H1 (cell line): Measurements from ENCODE around the gene IL7R. TPM values are rescaled to one million over a fixed set of nuclear protein-coding genes. Genes with fewer than 3 reads are reported as not detected.

Experiments
- CTCF ChIA-PET: fragments of 300-600 bp; sonication (Branson Sonifier 250); formaldehyde crosslinking; loops from one replicate; lab custom pipeline; 2021; ENCODE audit not compliant: partially characterized antibody; lab: Charles Lee
- POLR2A ChIA-PET: fragments of 300-600 bp; sonication (Branson Sonifier 250); formaldehyde crosslinking; loops from one replicate; lab custom pipeline; 2021; ENCODE audit warnings: inconsistent platforms; ENCODE audit not compliant: partially characterized antibody; lab: Charles Lee
- DNase-seq, 2 experiments: peaks; one replicate each; pipeline versions ENCODE4 v3.0.0 to v3.0.0-alpha.2; 2010 to 2022; ENCODE audit warnings: low spot score in 2 of 2, low read depth in 1 of 2, mixed read lengths in 1 of 2
- FAIRE-seq: peaks from 2 replicates; lab custom pipeline; 2011; peaks lifted over from hg19 to GRCh38; lab: Jason Lieb, UNC
- H2AFZ ChIP-seq: 2 replicates; pipeline ENCODE4 v1.8.1; 2012; ENCODE audit warnings: low read length, inconsistent platforms
- H2AK5ac ChIP-seq: 2 replicates; pipeline ENCODE4 v1.6.1; 2013; ENCODE audit warnings: low read depth, low read length
- H2BK120ac ChIP-seq: replicated peaks from 2 replicates; pipeline ENCODE3; 2013; ENCODE audit warnings: low read depth, low read length, inconsistent platforms
- H2BK12ac ChIP-seq: 2 replicates; pipeline ENCODE4 v1.6.1; 2013; ENCODE audit warnings: low read depth, low read length
- H2BK15ac ChIP-seq: 2 replicates; pipeline ENCODE4 v1.6.1; 2013; ENCODE audit warnings: low read length
- H2BK20ac ChIP-seq: 2 replicates; pipeline ENCODE4 v1.6.1; 2013; ENCODE audit warnings: low read length
- H2BK5ac ChIP-seq: 2 replicates; pipeline ENCODE4 v1.6.1; 2013; ENCODE audit warnings: low read depth, low read length
- H3K14ac ChIP-seq: 2 replicates; pipeline ENCODE4 v1.6.1; 2013; ENCODE audit warnings: inconsistent platforms; ENCODE audit not compliant: insufficient read length
- H3K18ac ChIP-seq: 2 replicates; pipeline ENCODE4 v1.6.1; 2013; ENCODE audit warnings: low read length; ENCODE audit errors: extremely low read depth
- H3K23ac ChIP-seq: 2 replicates; pipeline ENCODE4 v1.6.1; 2013; ENCODE audit warnings: inconsistent platforms; ENCODE audit not compliant: insufficient read length
- H3K23me2 ChIP-seq: 2 replicates; pipeline ENCODE4 v1.6.1; 2013; ENCODE audit warnings: low read depth, low read length
- H3K27ac ChIP-seq: 2 replicates; pipeline ENCODE4 v1.6.1; 2011; ENCODE audit warnings: low read depth, low read length, inconsistent platforms
- H3K27me3 ChIP-seq, 4 experiments: replicated peaks in 1 of 4; 1 replicate in 1 of 4; 2 replicates in 3 of 4; pipeline versions ENCODE4 v1.6.1 to v1.8.1; 2011 to 2013; ENCODE audit warnings: low read length in 3 of 4, mild to moderate bottlenecking in 3 of 4, inconsistent platforms in 2 of 4, mixed read lengths in 2 of 4, moderate library complexity in 1 of 4; ENCODE audit not compliant: control insufficient read depth in 3 of 4, insufficient read depth in 3 of 4; ENCODE audit errors: extremely low read depth in 1 of 4
- H3K36me3 ChIP-seq, 4 experiments: 2 replicates each; pipeline versions ENCODE4 v1.6.1 to v1.8.1; 2011 to 2013; ENCODE audit warnings: mild to moderate bottlenecking in 4 of 4, low read length in 3 of 4, moderate library complexity in 2 of 4, control low read depth in 1 of 4, inconsistent platforms in 1 of 4; ENCODE audit not compliant: insufficient read depth in 4 of 4, control insufficient read depth in 2 of 4
- H3K4ac ChIP-seq: replicated peaks from 2 replicates; pipeline ENCODE3; 2013; ENCODE audit warnings: low read length, low read depth, mixed read lengths, inconsistent platforms; ENCODE audit not compliant: insufficient read length
- H3K4me1 ChIP-seq, 4 experiments: replicated peaks in 1 of 4; 1 replicate in 1 of 4; 2 replicates in 3 of 4; pipeline versions ENCODE4 v1.6.1 to v1.8.1; 2011 to 2013; ENCODE audit warnings: low read length in 3 of 4, inconsistent platforms in 2 of 4, mixed read lengths in 1 of 4; ENCODE audit not compliant: insufficient read depth in 4 of 4, control insufficient read depth in 3 of 4
- H3K4me2 ChIP-seq, 2 experiments: 2 replicates each; pipeline versions ENCODE4 v1.6.1 to v1.8.1; 2011 to 2013; ENCODE audit warnings: low read depth in 2 of 2, low read length in 2 of 2, control low read depth in 1 of 2, inconsistent platforms in 1 of 2, mild to moderate bottlenecking in 1 of 2; ENCODE audit not compliant: insufficient read depth in 1 of 2
- H3K4me3 ChIP-seq, 4 experiments: fragments of 200-600, 300-600 bp in 1 of 4; sonication (generic), shearing (Covaris generic), sonication (Bioruptor Twin) in 1 of 4; 2 replicates each; pipeline versions ENCODE4 v1.5.1 to v1.8.1; 2011 to 2016; ENCODE audit warnings: low read length in 4 of 4, low read depth in 3 of 4, control low read depth in 2 of 4, inconsistent platforms in 2 of 4, mild to moderate bottlenecking in 2 of 4, mixed read lengths in 1 of 4, moderate library complexity in 1 of 4; ENCODE audit not compliant: insufficient read depth in 2 of 4; ENCODE audit errors: extremely low read depth in 1 of 4
- H3K56ac ChIP-seq: replicated peaks from 2 replicates; pipeline ENCODE3; 2013; ENCODE audit warnings: low read depth, mild to moderate bottlenecking, mixed read lengths, low read length, inconsistent platforms; ENCODE audit not compliant: insufficient read length
- H3K79me1 ChIP-seq: 2 replicates; pipeline ENCODE4 v1.6.1; 2013; ENCODE audit warnings: low read depth, low read length, control low read depth
- H3K79me2 ChIP-seq, 2 experiments: 2 replicates each; pipeline versions ENCODE4 v1.6.1 to v1.8.1; 2012 to 2013; ENCODE audit warnings: low read length in 2 of 2, mild to moderate bottlenecking in 2 of 2, inconsistent platforms in 1 of 2; ENCODE audit not compliant: insufficient read depth in 2 of 2, control insufficient read depth in 1 of 2
- H3K9ac ChIP-seq, 4 experiments: replicated peaks in 1 of 4; 1 replicate in 1 of 4; 2 replicates in 3 of 4; pipeline versions ENCODE4 v1.6.1 to v1.8.1; 2011 to 2013; ENCODE audit warnings: low read depth in 3 of 4, low read length in 3 of 4, control low read depth in 2 of 4, mild to moderate bottlenecking in 2 of 4, moderate library complexity in 2 of 4, inconsistent platforms in 1 of 4; ENCODE audit errors: extremely low read depth in 1 of 4
- H3K9me3 ChIP-seq, 2 experiments: 2 replicates each; pipeline versions ENCODE4 v1.6.1 to v1.8.1; 2012 to 2013; ENCODE audit warnings: mild to moderate bottlenecking in 2 of 2, moderate library complexity in 2 of 2, control low read depth in 1 of 2, inconsistent platforms in 1 of 2, low read depth in 1 of 2, low read length in 1 of 2, mixed read lengths in 1 of 2; ENCODE audit not compliant: insufficient read depth in 2 of 2
- H4K20me1 ChIP-seq, 2 experiments: replicated peaks in 1 of 2; 2 replicates each; pipeline versions ENCODE3 to v1.8.1; 2011 to 2013; ENCODE audit warnings: inconsistent platforms in 2 of 2, low read length in 2 of 2, mild to moderate bottlenecking in 1 of 2; ENCODE audit not compliant: insufficient read depth in 2 of 2, control insufficient read depth in 1 of 2
- H4K5ac ChIP-seq: 2 replicates; pipeline ENCODE4 v1.6.1; 2013; ENCODE audit warnings: low read length, low read depth, mixed read lengths, inconsistent platforms; ENCODE audit not compliant: insufficient read length
- H4K8ac ChIP-seq: 2 replicates; pipeline ENCODE4 v1.8.0; 2013; ENCODE audit warnings: mild to moderate bottlenecking, moderate library complexity, low read length, inconsistent platforms; ENCODE audit not compliant: insufficient read depth; ENCODE audit errors: extremely low read depth
- H4K91ac ChIP-seq: replicated peaks from 2 replicates; pipeline ENCODE3; 2013; ENCODE audit warnings: low read length, mixed read lengths, inconsistent platforms; ENCODE audit not compliant: insufficient read length
- CHD1 ChIP-seq: IDR thresholded peaks from 2 replicates; pipeline ENCODE4 v1.6.1; 2012; ENCODE audit warnings: low read depth, low read length, improper control_type of control experiment
- CTBP2 ChIP-seq: IDR thresholded peaks from 2 replicates; pipeline ENCODE4 v1.7.0; 2011; ENCODE audit warnings: borderline replicate concordance, mild to moderate bottlenecking, moderate library complexity, mixed read lengths, low read length; ENCODE audit not compliant: insufficient read depth, insufficient read length
- E2F6 ChIP-seq: IDR thresholded peaks from 2 replicates; pipeline ENCODE4 v1.6.1; 2012; ENCODE audit warnings: inconsistent platforms
- GTF2F1 ChIP-seq: IDR thresholded peaks from 2 replicates; pipeline ENCODE4 v1.6.1; 2012; ENCODE audit warnings: low read depth, low read length, improper control_type of control experiment, borderline replicate concordance
- HDAC2 ChIP-seq, 2 experiments: fragments of 300-600 bp in 1 of 2; sonication (generic) in 1 of 2; IDR thresholded peaks; 2 replicates each; pipeline ENCODE4 v1.6.1; 2011 to 2012; ENCODE audit warnings: low read depth in 2 of 2, low read length in 2 of 2, mild to moderate bottlenecking in 2 of 2, moderate library complexity in 2 of 2, borderline replicate concordance in 1 of 2, inconsistent platforms in 1 of 2
- HDAC6 ChIP-seq: IDR thresholded peaks from one replicate; pipeline ENCODE4 v1.7.1; 2012; ENCODE audit warnings: low read depth, mild to moderate bottlenecking, inconsistent platforms, low read length, moderate library complexity
- KDM5A ChIP-seq: fragments of 200-600 bp; IDR thresholded peaks from 2 replicates; pipeline ENCODE4 v1.7.1; 2012; ENCODE audit warnings: mild to moderate bottlenecking, low read length, inconsistent platforms, mixed read lengths
- MAFK ChIP-seq: IDR thresholded peaks from 2 replicates; pipeline ENCODE4 v1.6.1; 2012; ENCODE audit warnings: low read depth, mild to moderate bottlenecking, improper control_type of control experiment, low read length
- POLR2A ChIP-seq, 2 experiments: IDR thresholded peaks; 1 replicate in 1 of 2; 2 replicates in 1 of 2; pipeline ENCODE4 v1.6.1; 2011; ENCODE audit warnings: low read depth in 2 of 2, low read length in 2 of 2, mild to moderate bottlenecking in 2 of 2; ENCODE audit errors: control extremely low read depth in 1 of 2
- RAD21 ChIP-seq, 2 experiments: IDR thresholded peaks in 1 of 2; conservative IDR thresholded peaks in 1 of 2; 2 replicates each; pipeline ENCODE4 v1.6.1; 2011; ENCODE audit warnings: low read depth in 2 of 2, low read length in 2 of 2, improper control_type of control experiment in 1 of 2, inconsistent platforms in 1 of 2, mild to moderate bottlenecking in 1 of 2, moderate library complexity in 1 of 2
- SAP30 ChIP-seq: fragments of 300-600 bp; sonication (generic); IDR thresholded peaks from 2 replicates; pipeline ENCODE4 v1.7.1; 2012; ENCODE audit warnings: low read length, moderate library complexity, mild to moderate bottlenecking, inconsistent platforms; ENCODE audit not compliant: insufficient read depth, insufficient replicate concordance
- TEAD4 ChIP-seq: IDR thresholded peaks from 2 replicates; pipeline ENCODE4 v1.6.1; 2012; ENCODE audit warnings: low read depth, low read length, inconsistent platforms, mixed read lengths
- WGBS, 2 experiments: shearing (Covaris generic) in 1 of 2; methylation state at CpG; one replicate each; pipeline versions ENCODE4 v1.1.6 to v1.1.7; 2013 to 2015; ENCODE audit warnings: low lambda C conversion rate in 2 of 2, mixed read lengths in 2 of 2, inconsistent platforms in 1 of 2, low coverage in 1 of 2, missing lambda C conversion rate in 1 of 2; ENCODE audit not compliant: insufficient replicate concordance in 2 of 2, insufficient coverage in 1 of 2, insufficient read length in 1 of 2; ENCODE audit errors: extremely low coverage in 1 of 2, missing lambda C conversion rate in 1 of 2; 5-methylcytosine and 5-hydroxymethylcytosine counted together
- polyA plus RNA-seq, 7 experiments: library from polyadenylated mRNA; depleted of rRNA in 3 of 7; stranded (reverse) in 5 of 7; unstranded in 2 of 7; fragments of >200 nt in 5 of 7; fragments of 200-250 nt in 2 of 7; gene quantifications; 1 replicate in 5 of 7; 2 replicates in 1 of 7; 4 replicates in 1 of 7; pipeline versions ENCODE4 v1.2.1 to v1.2.3, GENCODE V29; 2011 to 2013; ENCODE audit warnings: missing spikeins in 2 of 7, mixed read lengths in 2 of 7
- total RNA-seq: library from RNA; stranded (reverse); fragmentation: NEBNext Ultra II Directional; extraction: Animal tissue kit (Norgen Biotek cat#: 25700); gene quantifications from 2 replicates; pipeline ENCODE4 v1.2.1, GENCODE V29; 2021

IL7R gene
- total and polyA plus RNA-seq, 2 of the 8 experiments (the other 6 are each of a cell fraction or from before 2014, with no cell fraction given): not detected

- H2AFZ ChIP-seq: no peak overlapping the region
- no peaks in the 10 kb centered on the region for H3K79me2 ChIP-seq
- no peak overlapping the region for H4K5ac ChIP-seq
- H4K20me1 ChIP-seq: no peaks in the 10 kb centered on the region
- WGBS, 2 experiments: 92% methylated on average over 1 of the region's 1 CpG; no CpG with 5 or more reads in 1 of the 2 experiments
- H3K27me3 ChIP-seq: no peaks in the 10 kb centered on the region
- H4K91ac ChIP-seq: no peak overlapping the region
- H2BK5ac ChIP-seq: no peak overlapping the region
- no peak overlapping the region for H3K14ac ChIP-seq
- H3K9ac ChIP-seq: no peak overlapping the region
- H3K18ac ChIP-seq: no peak overlapping the region
- CTCF ChIA-PET: no interaction called here
- H2AK5ac ChIP-seq: no peak overlapping the region
- H4K8ac ChIP-seq: no peak overlapping the region
- no peaks in the 10 kb centered on the region for H3K9me3 ChIP-seq
- no peaks in the 10 kb centered on the region for H3K79me1 ChIP-seq
- peaks cover 0 to 7% (median 2%) of the 10 kb centered on the region in 4 experiments; a peak in 3 of 7 replicates for H3K4me1 ChIP-seq
- H3K23ac ChIP-seq: no peak overlapping the region
- no peak overlapping the region for H2BK12ac ChIP-seq
- DNase-seq (no peak), FAIRE-seq (no peak)
- H3K27ac ChIP-seq: no peak overlapping the region
- H3K23me2 ChIP-seq: no peaks in the 10 kb centered on the region
- H3K56ac ChIP-seq: no peak overlapping the region
- no peak overlapping the region for H2BK120ac ChIP-seq
- H3K4me3 ChIP-seq: no peak overlapping the region
- no peak overlapping the region for H3K4me2 ChIP-seq
- no peaks in the 10 kb centered on the region for H3K36me3 ChIP-seq
- no peak overlapping the region for H2BK20ac ChIP-seq
- no peak overlapping the region for H3K4ac ChIP-seq
- POLR2A ChIA-PET: no interaction called here
- H2BK15ac ChIP-seq: no peak overlapping the region
- no peak for TF ChIP-seq CTBP2
- no peak for TF ChIP-seq CHD1
- TF ChIP-seq RAD21 (IDR thresholded peaks at IDR 0.05 in 1 of 2, conservative IDR thresholded peaks at IDR 0.05 in 1 of 2; ENCODE audit: low read depth in 2 of 2, low read length in 2 of 2): no peak
- no peak for TF ChIP-seq GTF2F1
- TF ChIP-seq E2F6: no peak
- no peak for TF ChIP-seq TEAD4
- TF ChIP-seq HDAC6: no peak
- TF ChIP-seq HDAC2 (IDR thresholded peaks at IDR 0.05; ENCODE audit: borderline replicate concordance in 1 of 2, low read depth in 2 of 2, low read length in 2 of 2): no peak
- no peak for TF ChIP-seq MAFK
- no peak for TF ChIP-seq POLR2A (IDR thresholded peaks at IDR 0.05; ENCODE audit: control extremely low read depth in 1 of 2, low read depth in 2 of 2, low read length in 2 of 2)
- no peak for TF ChIP-seq SAP30
- TF ChIP-seq KDM5A: no peak
Observed at GRCh38 chr5:35855187-35855586, 1.5 kb upstream of the IL7R start.
